Bronchial epithelial cell (primary cell): ENCODE results near the gene ABLIM2. TPM values are rescaled to one million over a fixed set of nuclear protein-coding genes. Genes with fewer than 3 reads are reported as not detected.
A peak's percentile ranks its signal among the peaks of the same experiment; 100 is the strongest.
"Not testable (repeated sequence)": the region's sequence is repeated elsewhere in the genome, so short reads cannot be mapped to it uniquely, and the experiment has no call there.

Source experiments
- DNase-seq: peaks from one replicate; pipeline ENCODE4 v3.0.0-alpha.2; 2010; ENCODE audit warnings: low read depth
- FAIRE-seq: peaks from 2 replicates; lab custom pipeline; 2011; peaks lifted over from hg19 to GRCh38; lab: Jason Lieb, UNC
- H3K27me3 ChIP-seq: 2 replicates; pipeline ENCODE4 v1.5.1; 2011; ENCODE audit warnings: low read length; ENCODE audit not compliant: control insufficient read depth, insufficient read depth
- H3K36me3 ChIP-seq: 2 replicates; pipeline ENCODE4 v1.5.1; 2011; ENCODE audit warnings: low read length; ENCODE audit not compliant: control insufficient read depth, insufficient read depth
- H3K4me3 ChIP-seq: 2 replicates; pipeline ENCODE4 v1.5.1; 2011; ENCODE audit warnings: mild to moderate bottlenecking, low read depth, low read length, control low read depth
- CTCF ChIP-seq: IDR thresholded peaks from 2 replicates; pipeline ENCODE4 v1.5.1; 2011; ENCODE audit warnings: mild to moderate bottlenecking, moderate library complexity, low read length, control low read depth, inconsistent platforms; ENCODE audit not compliant: insufficient read depth, severe bottlenecking
- total RNA-seq: library from RNA; depleted of rRNA; stranded (reverse); fragments of >200 nt; gene quantifications from 2 replicates; pipeline ENCODE4 v1.2.1, GENCODE V29; 2014

Gene ABLIM2
- total RNA-seq, 1 donor from 2014 or later: 1.1 TPM

DNA sequence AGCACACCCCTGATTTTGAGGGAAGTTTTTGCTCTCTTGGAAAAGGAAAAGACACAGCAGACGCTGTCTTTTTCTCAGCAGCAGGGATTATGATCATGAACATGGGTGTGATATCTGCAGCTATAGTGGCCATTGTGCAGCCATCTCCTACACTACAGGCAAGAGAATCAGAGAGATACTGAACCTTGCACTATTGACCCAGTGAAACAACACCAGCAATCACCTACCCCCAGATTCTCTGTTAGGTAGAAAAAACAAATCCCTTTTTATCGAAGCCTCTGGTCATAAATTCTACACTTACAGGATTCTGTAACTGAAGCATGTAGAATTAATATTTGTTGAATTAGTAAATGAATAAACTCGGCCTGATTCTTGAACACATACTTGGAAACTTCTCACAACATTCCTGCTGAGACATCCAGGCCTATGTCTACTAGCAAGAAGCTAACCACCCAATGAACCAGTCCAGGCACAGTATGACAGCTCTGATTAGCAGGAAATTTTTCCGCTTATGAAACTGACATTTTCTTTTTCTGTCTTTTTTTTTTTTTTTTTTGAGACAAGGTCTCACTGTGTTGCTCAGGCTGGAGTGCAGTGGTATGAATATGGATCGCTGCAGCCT lies 213.9 kb downstream of the ABLIM2 start:
- TF ChIP-seq CTCF: no peak
- no peaks in the 10 kb centered on the region for H3K36me3 ChIP-seq
- peaks cover 4% of the 10 kb centered on the region for H3K27me3 ChIP-seq
- FAIRE-seq (no peak), DNase-seq (no peak)
- no peak overlapping the region for H3K4me3 ChIP-seq

- not testable (repeated sequence) for H3K36me3 ChIP-seq, H3K4me3 ChIP-seq, FAIRE-seq, H3K27me3 ChIP-seq, DNase-seq
These were observed 214.9 kb downstream of the ABLIM2 start for GRCh38 chr4:7943688-7944087.

- no peak overlapping the region for H3K4me3 ChIP-seq
- FAIRE-seq (no peak), DNase-seq (no peak)
- H3K36me3 ChIP-seq: no peaks in the 10 kb centered on the region
- TF ChIP-seq CTCF: no peak
- H3K27me3 ChIP-seq: no peaks in the 10 kb centered on the region
These were observed 215.4 kb downstream of the ABLIM2 start for GRCh38 chr4:7943211-7943610.

DNA sequence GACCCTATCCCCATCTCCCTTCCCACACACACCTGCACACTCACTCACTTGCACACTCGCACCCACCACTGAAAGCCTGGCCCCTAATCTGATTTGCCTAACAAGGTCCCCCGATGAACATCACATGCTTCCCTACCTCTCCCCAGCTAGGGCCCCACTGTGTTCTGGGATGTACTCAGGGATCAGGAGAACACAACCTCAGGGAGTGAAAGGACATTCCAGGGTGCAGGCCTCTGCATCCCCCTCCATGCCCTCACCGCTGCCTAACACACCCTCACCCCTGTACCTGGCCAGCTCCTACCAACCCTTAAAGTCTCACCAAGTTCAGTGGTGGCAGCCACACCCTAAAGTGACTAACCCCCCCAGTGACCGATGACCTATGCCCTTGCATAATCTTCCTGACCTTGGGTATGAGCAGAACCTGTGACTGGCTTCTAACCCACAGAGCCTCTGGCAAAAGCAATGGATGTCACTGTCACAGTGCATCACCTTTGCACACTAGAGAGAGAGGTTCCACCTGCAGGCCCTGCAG lies 216.6 kb downstream of the ABLIM2 start:
- no peaks in the 10 kb centered on the region for H3K36me3 ChIP-seq
- no peak overlapping the region for H3K4me3 ChIP-seq
- FAIRE-seq (no peak), DNase-seq (no peak)
- H3K27me3 ChIP-seq: no peaks in the 10 kb centered on the region
- no peak for TF ChIP-seq CTCF

DNA sequence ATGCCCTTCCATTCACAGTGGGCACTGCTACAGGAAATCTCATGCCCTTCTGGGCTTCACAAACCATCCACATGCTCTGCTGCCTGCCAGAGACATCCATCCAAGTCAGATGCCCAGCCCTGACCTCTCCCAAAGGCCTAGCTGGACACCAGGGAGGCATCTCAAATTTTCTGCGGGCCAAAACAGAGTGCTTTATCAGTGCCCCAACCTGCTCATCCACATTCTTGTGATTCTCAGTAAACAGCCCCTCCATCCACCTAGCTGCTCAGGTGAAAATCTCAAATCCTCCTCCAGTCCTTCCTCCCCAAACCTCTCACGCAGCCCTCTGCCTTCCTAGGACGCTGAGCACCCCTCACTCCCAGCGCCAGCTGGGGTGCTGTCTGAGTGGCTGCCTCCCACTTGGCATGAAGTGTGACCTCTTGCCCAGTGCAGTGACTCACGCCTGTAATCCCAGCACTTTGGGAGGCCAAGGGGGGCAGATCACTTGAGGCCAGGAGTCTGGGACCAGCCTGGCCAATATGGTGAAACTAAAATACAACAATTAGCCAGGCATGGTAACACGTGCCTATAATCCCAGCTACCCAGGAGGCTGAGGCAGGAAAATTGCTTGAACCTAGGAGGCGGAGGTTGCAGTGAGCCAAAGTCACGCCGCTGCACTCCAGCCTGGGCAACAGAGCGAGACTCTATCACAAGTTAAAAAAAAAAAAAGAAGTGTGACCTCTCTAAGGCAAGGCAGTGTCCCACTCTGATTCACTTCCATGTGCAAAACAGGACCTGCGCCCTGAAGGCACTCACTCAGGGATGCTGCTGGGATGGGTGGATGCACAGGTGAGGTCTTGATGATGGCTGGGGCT lies 217.3 kb downstream of the ABLIM2 start:
- Histone ChIP-seq H3K27me3 (no peaks in the 10 kb centered on the region), H3K4me3 (no peak overlapping the region), H3K36me3 (no peaks in the 10 kb centered on the region)
- no peak for TF ChIP-seq CTCF
- DNase-seq (peak; percentile 40), FAIRE-seq (no peak)

GRCh38 chr4:7939377-7940108 lies 219.1 kb downstream of the ABLIM2 start, which contains the start of gene AFAP1:
AFAP1 (minus strand) TSS chr4:7939861; CDS start chr4:7872078, 67,783 bp downstream.
- no peak for TF ChIP-seq CTCF
- FAIRE-seq (no peak), DNase-seq (peak; percentile 59)
- Histone ChIP-seq H3K36me3 (no peaks in the 10 kb centered on the region), H3K27me3 (no peaks in the 10 kb centered on the region), H3K4me3 (peak within 1 kb of the TSS; percentile 91)
